Measurements from ENCODE around the gene DLGAP4. TPM values are rescaled to one million over a fixed set of nuclear protein-coding genes. Genes with fewer than 3 reads are reported as not detected.

The DLGAP4 gene
- total and polyA plus RNA-seq, 2 of the 8 experiments (the other 6 are each of a cell fraction or from before 2014, with no cell fraction given): 41.2 to 57.2 TPM

DNA sequence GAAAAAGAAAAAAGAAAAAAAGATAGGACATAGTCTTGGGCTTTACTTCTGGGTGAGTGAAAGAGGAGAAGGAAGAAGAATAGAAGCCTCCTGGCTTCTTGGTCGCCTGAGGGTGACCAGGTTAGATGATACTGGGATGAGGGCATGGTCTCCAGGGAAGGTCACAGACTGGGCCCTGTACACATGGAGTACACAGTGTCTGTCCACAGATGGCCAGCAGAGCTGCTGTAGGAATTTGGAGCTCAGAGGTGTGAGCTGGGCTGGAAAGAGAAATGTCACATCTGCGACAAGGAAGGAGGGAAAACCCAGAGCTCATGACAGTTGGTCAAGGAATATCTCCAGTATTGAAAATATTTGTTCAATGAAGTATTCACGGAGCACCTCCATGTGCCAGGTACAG is 56.1 kb downstream of the DLGAP4 start:
- no peak overlapping the region for H3K4ac ChIP-seq (replicated peaks; ENCODE audit: insufficient read length, low read depth, low read length)
- H2BK20ac ChIP-seq (ENCODE audit: low read length): no peak overlapping the region
- peaks cover 0 to 2% of the 10 kb centered on the region in 2 experiments for H4K20me1 ChIP-seq (replicated peaks in 1 of 2; ENCODE audit: control insufficient read depth in 1 of 2, insufficient read depth in 2 of 2, low read length in 2 of 2)
- no peak overlapping the region for H3K14ac ChIP-seq (ENCODE audit: insufficient read length)
- no peak overlapping the region for H4K5ac ChIP-seq (ENCODE audit: insufficient read length, low read depth, low read length)
- H2AK5ac ChIP-seq (ENCODE audit: low read depth, low read length): no peak overlapping the region
- H3K4me2 ChIP-seq (ENCODE audit: insufficient read depth in 1 of 2, low read depth in 2 of 2, low read length in 2 of 2): no peak overlapping the region
- H2AFZ ChIP-seq (ENCODE audit: low read length): no peak overlapping the region
- H2BK12ac ChIP-seq (ENCODE audit: low read depth, low read length): no peak overlapping the region
- no peak overlapping the region for H4K8ac ChIP-seq (ENCODE audit: extremely low read depth, insufficient read depth, low read length)
- no peak overlapping the region; the same call in 1 of the 2 replicates for H3K18ac ChIP-seq (ENCODE audit: extremely low read depth, low read length)
- no peak for DNase-seq (ENCODE audit: low read depth in 1 of 2, low spot score in 2 of 2)
- 86% methylated on average over 3 of the region's 3 CpGs; no CpG with 5 or more reads in 1 of the 2 experiments for WGBS, 2 experiments (ENCODE audit: extremely low coverage in 1 of 2, insufficient coverage in 1 of 2, insufficient read length in 1 of 2, insufficient replicate concordance in 2 of 2, low coverage in 1 of 2, low lambda C conversion rate in 2 of 2, missing lambda C conversion rate in 1 of 2)
- H2BK5ac ChIP-seq (ENCODE audit: low read depth, low read length): no peak overlapping the region
- FAIRE-seq: no peak
- no peaks in the 10 kb centered on the region for H3K9me3 ChIP-seq (ENCODE audit: insufficient read depth in 2 of 2, low read depth in 1 of 2, low read length in 1 of 2)
- H3K27me3 ChIP-seq (replicated peaks in 1 of 4; ENCODE audit: control insufficient read depth in 3 of 4, extremely low read depth in 1 of 4, insufficient read depth in 3 of 4, low read length in 3 of 4): no peaks in the 10 kb centered on the region
- H3K79me1 ChIP-seq (ENCODE audit: low read depth, low read length): no peaks in the 10 kb centered on the region
- no peak overlapping the region for H3K9ac ChIP-seq (replicated peaks in 1 of 4; ENCODE audit: extremely low read depth in 1 of 4, low read depth in 3 of 4, low read length in 3 of 4)
- H3K56ac ChIP-seq (replicated peaks; ENCODE audit: insufficient read length, low read depth, low read length): no peak overlapping the region
- no peak overlapping the region for H3K27ac ChIP-seq (ENCODE audit: low read depth, low read length)
- no peak overlapping the region for H2BK120ac ChIP-seq (replicated peaks; ENCODE audit: low read depth, low read length)
- H3K23me2 ChIP-seq (ENCODE audit: low read depth, low read length): no peaks in the 10 kb centered on the region
- H3K4me3 ChIP-seq (ENCODE audit: extremely low read depth in 1 of 4, insufficient read depth in 2 of 4, low read depth in 3 of 4, low read length in 4 of 4): no peak overlapping the region
- H3K4me1 ChIP-seq (replicated peaks in 1 of 4; ENCODE audit: control insufficient read depth in 3 of 4, insufficient read depth in 4 of 4, low read length in 3 of 4): peaks cover 0 to under 1% (median 0%) of the 10 kb centered on the region in 4 experiments; a peak in 1 of 7 replicates
- H3K36me3 ChIP-seq (ENCODE audit: control insufficient read depth in 2 of 4, insufficient read depth in 4 of 4, low read length in 3 of 4): no peaks in the 10 kb centered on the region; a peak in 1 of 8 replicates
- CTCF ChIA-PET (ENCODE audit: partially characterized antibody): interaction anchor here (1.0 kb wide), 2 partner anchors 16 to 27 kb away, joined by 3 read pairs; no protein-coding TSS in a partner anchor
- H4K91ac ChIP-seq (replicated peaks; ENCODE audit: insufficient read length, low read length): no peak overlapping the region
- POLR2A ChIA-PET (ENCODE audit: partially characterized antibody): no interaction called here
- no peaks in the 10 kb centered on the region for H3K79me2 ChIP-seq (ENCODE audit: control insufficient read depth in 1 of 2, insufficient read depth in 2 of 2, low read length in 2 of 2)
- H2BK15ac ChIP-seq (ENCODE audit: low read length): no peak overlapping the region
- H3K23ac ChIP-seq (ENCODE audit: insufficient read length): no peak overlapping the region
- TF ChIP-seq SP1 (IDR thresholded peaks at IDR 0.05; ENCODE audit: low read depth, low read length) (no peak), PHF8 (conservative IDR thresholded peaks at IDR 0.05; ENCODE audit: low read depth, low read length) (no peak), SIN3A (conservative IDR thresholded peaks at IDR 0.05 in 1 of 2, IDR thresholded peaks at IDR 0.05 in 1 of 2; ENCODE audit: low read depth in 1 of 2, low read length in 2 of 2) (no peak), RAD21 (IDR thresholded peaks at IDR 0.05 in 1 of 2, conservative IDR thresholded peaks at IDR 0.05 in 1 of 2; ENCODE audit: low read depth in 2 of 2, low read length in 2 of 2) (no peak), CREB1 (IDR thresholded peaks at IDR 0.05) (no peak), YY1 (IDR thresholded peaks at IDR 0.05; ENCODE audit: low read depth, low read length) (no peak), NANOG (IDR thresholded peaks at IDR 0.05; ENCODE audit: insufficient read depth, low read depth, low read length, poor library complexity, severe bottlenecking) (no peak), TAF7 (optimal IDR thresholded peaks at IDR 0.05; ENCODE audit: borderline replicate concordance, low read depth, low read length) (no peak), SP4 (IDR thresholded peaks at IDR 0.05; ENCODE audit: low read length) (no peak), SUZ12 (IDR thresholded peaks at IDR 0.05; ENCODE audit: low read length) (no peak), POLR2AphosphoS5 (IDR thresholded peaks at IDR 0.05; ENCODE audit: low read depth, low read length) (no peak), EP300 (IDR thresholded peaks at IDR 0.05; ENCODE audit: borderline replicate concordance in 1 of 2, low read depth in 2 of 2, low read length in 2 of 2) (no peak)
- TF ChIP-seq, protein P1, sequence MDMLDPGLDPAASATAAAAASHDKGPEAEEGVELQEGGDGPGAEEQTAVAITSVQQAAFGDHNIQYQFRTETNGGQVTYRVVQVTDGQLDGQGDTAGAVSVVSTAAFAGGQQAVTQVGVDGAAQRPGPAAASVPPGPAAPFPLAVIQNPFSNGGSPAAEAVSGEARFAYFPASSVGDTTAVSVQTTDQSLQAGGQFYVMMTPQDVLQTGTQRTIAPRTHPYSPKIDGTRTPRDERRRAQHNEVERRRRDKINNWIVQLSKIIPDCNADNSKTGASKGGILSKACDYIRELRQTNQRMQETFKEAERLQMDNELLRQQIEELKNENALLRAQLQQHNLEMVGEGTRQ (IDR thresholded peaks at IDR 0.05; ENCODE audit: low read length): no peak

Measured in H1 (cell line).